Endodermal cell (in vitro differentiated cells): ENCODE results near the gene NRDC. TPM values are rescaled to one million over a fixed set of nuclear protein-coding genes. Genes with fewer than 3 reads are reported as not detected.
A peak's percentile ranks its signal among the peaks of the same experiment; 100 is the strongest.

Experiments
- DNase-seq: peaks from one replicate; pipeline ENCODE4 v3.0.0-alpha.2; 2017
- H3K27ac ChIP-seq: 2 replicates; pipeline ENCODE4 v1.5.1; 2013; ENCODE audit warnings: mild to moderate bottlenecking, low read depth, low read length, moderate library complexity
- H3K27me3 ChIP-seq: 2 replicates; pipeline ENCODE4 v1.6.1; 2013; ENCODE audit warnings: mild to moderate bottlenecking, low read length, moderate library complexity; ENCODE audit not compliant: insufficient read depth, control insufficient read depth, poor library complexity, severe bottlenecking
- H3K36me3 ChIP-seq: 2 replicates; pipeline ENCODE4 v1.7.0; 2013; ENCODE audit warnings: mild to moderate bottlenecking, low read length, moderate library complexity; ENCODE audit not compliant: control insufficient read depth, insufficient read depth
- H3K4me1 ChIP-seq: one replicate; pipeline ENCODE4 v1.7.0; 2013; ENCODE audit warnings: low read length; ENCODE audit not compliant: control insufficient read depth, insufficient read depth
- H3K4me3 ChIP-seq: 2 replicates; pipeline ENCODE4 v1.5.1; 2013; ENCODE audit warnings: mild to moderate bottlenecking, low read length, moderate library complexity
- H3K9ac ChIP-seq: 2 replicates; pipeline ENCODE4 v1.6.1; 2013; ENCODE audit warnings: mild to moderate bottlenecking, low read length, moderate library complexity; ENCODE audit not compliant: poor library complexity, severe bottlenecking; ENCODE audit errors: extremely low read depth
- H3K9me3 ChIP-seq: 2 replicates; pipeline ENCODE4 v1.6.1; 2013; ENCODE audit warnings: mild to moderate bottlenecking, low read length, moderate library complexity; ENCODE audit not compliant: control insufficient read depth
- H3K27ac Mint-ChIP-seq: 2 replicates; pipeline ENCODE4 v1.8.0; 2020; ENCODE audit warnings: mixed read lengths
- H3K27me3 Mint-ChIP-seq: 2 replicates; pipeline ENCODE4 v1.8.0; 2021; ENCODE audit warnings: mild to moderate bottlenecking, mixed read lengths; ENCODE audit not compliant: insufficient read depth
- H3K36me3 Mint-ChIP-seq: 2 replicates; pipeline ENCODE4 v1.8.0; 2020; ENCODE audit warnings: low read depth, mixed read lengths
- H3K4me1 Mint-ChIP-seq: 2 replicates; pipeline ENCODE4 v1.8.0; 2020; ENCODE audit warnings: mixed read lengths
- H3K4me3 Mint-ChIP-seq: 2 replicates; pipeline ENCODE4 v1.8.0; 2020; ENCODE audit warnings: mild to moderate bottlenecking, moderate library complexity, mixed read lengths
- H3K9me3 Mint-ChIP-seq: 2 replicates; pipeline ENCODE4 v1.8.0; 2020; ENCODE audit warnings: mild to moderate bottlenecking, mixed read lengths
- CTCF ChIP-seq: fragments of 200-600 bp; sonication (generic); conservative IDR thresholded peaks from 2 replicates; pipeline ENCODE4 v1.5.0; 2021; ENCODE audit warnings: antibody characterized with exemption, mild to moderate bottlenecking
- WGBS, 2 experiments: methylation state at CpG; one replicate each; pipeline versions ENCODE4 v1.1.5 to v1.1.7; 2013; ENCODE audit warnings: missing lambda C conversion rate in 2 of 2, mixed read lengths in 1 of 2; ENCODE audit not compliant: insufficient coverage in 1 of 2, insufficient read length in 1 of 2; 5-methylcytosine and 5-hydroxymethylcytosine counted together
- total RNA-seq, 2 donors: library from RNA; stranded (reverse); fragmentation: NEBNext Ultra II Directional in 1 of 2; extraction: Animal tissue kit (Norgen Biotek cat#: 25700) in 1 of 2; gene quantifications; 2 replicates in 1 of 2; 3 replicates in 1 of 2; pipeline ENCODE4 v1.2.1, GENCODE V29; 2021

Gene NRDC
- total RNA-seq, 2 donors from 2014 or later: 160 to 202 TPM

GRCh38 chr1:51754666-51755065, 123.9 kb downstream of the NRDC start:
- no peak for TF ChIP-seq CTCF
- no peak overlapping the region for H3K9ac ChIP-seq
- H3K4me3 ChIP-seq: no peak overlapping the region
- Mint-ChIP-seq H3K36me3 (peaks cover 34% of the 10 kb centered on the region), H3K27ac (no peak overlapping the region), H3K9me3 (peaks cover 6% of the 10 kb centered on the region), H3K27me3 (no peaks in the 10 kb centered on the region), H3K4me3 (no peak overlapping the region), H3K4me1 (peaks cover 12% of the 10 kb centered on the region)
- H3K36me3 ChIP-seq: peaks cover 37% of the 10 kb centered on the region
- 96 to 100% methylated on average over 3 of the region's 3 CpGs for WGBS, 2 experiments
- no peaks in the 10 kb centered on the region for H3K4me1 ChIP-seq
- no peak for DNase-seq
- H3K27ac ChIP-seq: no peak overlapping the region
- peaks cover 12% of the 10 kb centered on the region for H3K9me3 ChIP-seq
- no peaks in the 10 kb centered on the region for H3K27me3 ChIP-seq

- no peak for TF ChIP-seq CTCF
- Histone ChIP-seq H3K4me3 (peak overlapping the region; percentile 38), H3K36me3 (peaks cover 37% of the 10 kb centered on the region), H3K27me3 (no peaks in the 10 kb centered on the region), H3K27ac (no peak overlapping the region), H3K9ac (no peak overlapping the region), H3K4me1 (no peaks in the 10 kb centered on the region), H3K9me3 (peaks cover 12% of the 10 kb centered on the region)
- peak overlapping the region; percentile 59 for H3K27ac Mint-ChIP-seq
- H3K4me3 Mint-ChIP-seq: no peak overlapping the region
- DNase-seq: no peak
- H3K36me3 Mint-ChIP-seq: peaks cover 38% of the 10 kb centered on the region
- peaks cover 12% of the 10 kb centered on the region for H3K4me1 Mint-ChIP-seq
- no peaks in the 10 kb centered on the region for H3K27me3 Mint-ChIP-seq
- H3K9me3 Mint-ChIP-seq: peaks cover 6% of the 10 kb centered on the region
These were observed 124.6 kb downstream of the NRDC start for GRCh38 chr1:51753969-51754368.

- TF ChIP-seq CTCF: peak; percentile 33
These were observed 126.2 kb downstream of the NRDC start for GRCh38 chr1:51752073-51752948.

More at GRCh38 chr1:51752073-51752948, 126.2 kb downstream of the NRDC start:
- H3K36me3 Mint-ChIP-seq: peaks cover 43% of the 10 kb centered on the region
- H3K27ac ChIP-seq: no peak overlapping the region
- H3K9ac ChIP-seq: no peak overlapping the region
- 87 to 96% methylated on average over 7 to 11 of the region's 11 CpGs for WGBS, 2 experiments
- no peak overlapping the region for H3K4me3 Mint-ChIP-seq
- H3K9me3 Mint-ChIP-seq: peaks cover 6% of the 10 kb centered on the region
- H3K27me3 Mint-ChIP-seq: no peaks in the 10 kb centered on the region
- no peaks in the 10 kb centered on the region for H3K4me1 ChIP-seq
- no peak overlapping the region for H3K4me3 ChIP-seq
- H3K27me3 ChIP-seq: no peaks in the 10 kb centered on the region
- H3K27ac Mint-ChIP-seq: peak overlapping the region; percentile 11
- H3K36me3 ChIP-seq: peaks cover 48% of the 10 kb centered on the region
- H3K4me1 Mint-ChIP-seq: peaks cover 12% of the 10 kb centered on the region
- peak; percentile 57 for DNase-seq
- peaks cover 12% of the 10 kb centered on the region for H3K9me3 ChIP-seq
